GM19043 (cell line): Measurements from ENCODE around the gene PTPN23.
"Not testable (repeated sequence)": the region's sequence is repeated elsewhere in the genome, so short reads cannot be mapped to it uniquely, and the experiment has no call there.

Experiments used
- ATAC-seq: cut with Tn5 transposase; IDR thresholded peaks from one replicate; pipeline ENCODE4 v1.9.1; 2021; ENCODE audit warnings: low read depth; ENCODE audit not compliant: unreplicated experiment

PTPN23 gene

GRCh38 chr3:47434849-47435248 is 54.0 kb downstream of the PTPN23 start:
- no peak for ATAC-seq

GRCh38 chr3:47436180-47436579 is 55.4 kb downstream of the PTPN23 start:
- no peak for ATAC-seq

- no peak for ATAC-seq
These were observed 59.3 kb downstream of the PTPN23 start for GRCh38 chr3:47440131-47440530.

GRCh38 chr3:47441796-47442551 is 61.2 kb downstream of the PTPN23 start:
- no peak for ATAC-seq

- ATAC-seq, result no peak
These were observed 62.8 kb downstream of the PTPN23 start for GRCh38 chr3:47443611-47443995.

GRCh38 chr3:47444103-47444502 is 63.3 kb downstream of the PTPN23 start:
- no peak for ATAC-seq

- no peak for ATAC-seq
These were observed 71.8 kb downstream of the PTPN23 start for GRCh38 chr3:47452453-47453215.

GRCh38 chr3:47455806-47456452 is 75.1 kb downstream of the PTPN23 start:
- no peak for ATAC-seq

- no peak for ATAC-seq
These were observed 76.2 kb downstream of the PTPN23 start for GRCh38 chr3:47456984-47457383.

GRCh38 chr3:47459534-47460085 is 78.8 kb downstream of the PTPN23 start:
- ATAC-seq, result not testable (repeated sequence)
